CD4-positive, alpha-beta T cell (primary cell): ENCODE data around the gene CIB4. TPM values are rescaled to one million over a fixed set of nuclear protein-coding genes. Genes with fewer than 3 reads are reported as not detected.

Experiments
- ATAC-seq: fragments of 200-7000 bp; cut with Tn5 transposase; one replicate; pipeline ENCODE4 v1.10.0; 2022; ENCODE audit warnings: mild to moderate bottlenecking; ENCODE audit not compliant: poor library complexity
- CTCF ChIA-PET: fragments of 350-600 bp; sonication (Branson Sonifier 250); formaldehyde crosslinking; loops from one replicate; lab custom pipeline; 2021; ENCODE audit warnings: antibody characterized with exemption, inconsistent platforms; lab: Charles Lee
- POLR2A ChIA-PET: fragments of 350-600 bp; sonication (Branson Sonifier 250); formaldehyde crosslinking; loops from one replicate; lab custom pipeline; 2021; ENCODE audit warnings: antibody characterized with exemption, inconsistent platforms; lab: Charles Lee
- DNase-seq, 14 experiments: peaks; one replicate each; pipeline ENCODE4 v3.0.0-alpha.2; 2013 to 2020; ENCODE audit warnings: mixed read lengths in 2 of 14
- H3K27ac ChIP-seq, 2 donors: one replicate each; pipeline versions ENCODE4 v1.5.1 to v1.7.0; 2013; ENCODE audit warnings: low read length in 2 of 2, low read depth in 1 of 2, mild to moderate bottlenecking in 1 of 2
- H3K27me3 ChIP-seq, 2 experiments: 1 replicate in 1 of 2; 2 replicates in 1 of 2; pipeline versions ENCODE4 v1.6.1 to v1.7.0; 2013; ENCODE audit warnings: low read length in 2 of 2, control low read depth in 1 of 2, mild to moderate bottlenecking in 1 of 2, moderate library complexity in 1 of 2; ENCODE audit not compliant: insufficient read depth in 2 of 2, control insufficient read depth in 1 of 2
- H3K36me3 ChIP-seq: one replicate; pipeline ENCODE4 v1.6.1; 2013; ENCODE audit warnings: low read length, control low read depth; ENCODE audit not compliant: insufficient read depth
- H3K4me1 ChIP-seq: one replicate; pipeline ENCODE4 v1.6.1; 2013; ENCODE audit warnings: low read length, control low read depth; ENCODE audit not compliant: insufficient read depth
- H3K4me3 ChIP-seq: one replicate; pipeline ENCODE4 v1.5.1; 2013; ENCODE audit warnings: mild to moderate bottlenecking, low read length, moderate library complexity
- H3K9me3 ChIP-seq, 2 experiments: 1 replicate in 1 of 2; 2 replicates in 1 of 2; pipeline versions ENCODE4 v1.6.1 to v1.7.0; 2013; ENCODE audit warnings: low read length in 2 of 2, mild to moderate bottlenecking in 2 of 2, control low read depth in 1 of 2, moderate library complexity in 1 of 2; ENCODE audit not compliant: control insufficient read depth in 1 of 2, insufficient read depth in 1 of 2
- H3K27ac Mint-ChIP-seq: one replicate; pipeline ENCODE4 v1.8.0; 2020; ENCODE audit warnings: mixed read lengths
- H3K27me3 Mint-ChIP-seq: one replicate; pipeline ENCODE4 v1.8.0; 2021; ENCODE audit warnings: mixed read lengths
- H3K36me3 Mint-ChIP-seq: one replicate; pipeline ENCODE4 v1.8.0; 2021; ENCODE audit warnings: low read depth, mixed read lengths
- H3K4me1 Mint-ChIP-seq: one replicate; pipeline ENCODE4 v1.8.0; 2021; ENCODE audit warnings: low read depth, mixed read lengths
- H3K4me3 Mint-ChIP-seq: one replicate; pipeline ENCODE4 v1.8.0; 2020; ENCODE audit warnings: mild to moderate bottlenecking, mixed read lengths
- H3K9me3 Mint-ChIP-seq: one replicate; pipeline ENCODE4 v1.8.0; 2020; ENCODE audit warnings: mixed read lengths
- intact Hi-C, 2 experiments: fragments of 100-400 bp; cut with DNase I in 1 of 2; cut with micrococcal nuclease in 1 of 2; formaldehyde crosslinking; loops; one replicate each; pipeline versions ENCODE4 v1.15.1 to v1.9.0; 2023 to 2025; cut with DNase I, micrococcal nuclease
- total RNA-seq, 174 experiments: library from RNA in 2 of 174; stranded (reverse) in 2 of 174; gene quantifications; one replicate each; pipeline ENCODE4 v1.2.3 and lab custom pipeline; 2021 to 2026
- TF ChIP-seq, protein P1 (sequence below): fragments of 200-600 bp; IDR thresholded peaks from one replicate; pipeline ENCODE4 v1.8.0; 2022; ENCODE audit warnings: antibody characterized with exemption, mild to moderate bottlenecking

Gene CIB4
- total RNA-seq, 2 experiments from 2014 or later, result not detected

DNA sequence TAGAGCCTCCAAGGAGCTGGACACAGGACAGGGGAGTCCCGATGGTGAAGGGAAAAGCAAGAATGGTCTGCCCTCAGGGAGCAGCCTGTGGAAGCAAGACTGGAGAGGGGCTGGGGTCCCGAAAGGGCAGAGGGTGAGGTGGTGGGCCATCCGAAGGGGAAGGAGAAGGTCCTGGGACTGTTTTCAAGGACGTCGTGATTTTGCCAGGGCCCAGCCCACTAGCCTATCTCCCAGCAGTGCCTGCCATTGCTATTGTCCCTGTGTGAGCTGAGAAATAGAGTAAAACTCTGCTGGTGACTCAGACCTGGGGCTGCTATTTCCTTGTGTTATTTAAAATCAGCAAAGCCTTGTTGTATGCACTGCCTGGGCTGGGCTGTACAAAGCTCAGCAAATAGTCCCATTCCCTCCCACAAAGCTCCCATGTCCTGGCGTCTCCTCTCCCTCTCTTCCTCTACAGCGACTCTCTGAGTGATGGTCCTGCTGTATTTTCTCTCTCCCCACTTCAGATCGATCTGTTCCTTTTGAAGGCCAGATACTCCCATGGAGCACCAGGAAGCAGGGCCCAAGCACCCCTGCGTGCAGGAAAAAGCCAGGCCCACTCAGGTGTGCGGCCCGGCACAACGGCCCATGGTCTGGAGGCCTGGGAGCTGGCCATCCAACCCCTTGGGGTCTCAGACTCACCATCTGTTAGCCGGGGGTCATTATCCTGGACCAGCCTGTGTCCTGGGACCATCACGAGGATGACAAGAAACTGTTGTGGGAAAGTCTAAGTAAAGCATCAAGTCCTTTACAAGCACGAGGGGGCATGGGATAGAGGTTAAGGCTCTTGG, 98.3 kb downstream of the CIB4 start:
- intact Hi-C loops, result no loop called here
- TF ChIP-seq, protein P1, sequence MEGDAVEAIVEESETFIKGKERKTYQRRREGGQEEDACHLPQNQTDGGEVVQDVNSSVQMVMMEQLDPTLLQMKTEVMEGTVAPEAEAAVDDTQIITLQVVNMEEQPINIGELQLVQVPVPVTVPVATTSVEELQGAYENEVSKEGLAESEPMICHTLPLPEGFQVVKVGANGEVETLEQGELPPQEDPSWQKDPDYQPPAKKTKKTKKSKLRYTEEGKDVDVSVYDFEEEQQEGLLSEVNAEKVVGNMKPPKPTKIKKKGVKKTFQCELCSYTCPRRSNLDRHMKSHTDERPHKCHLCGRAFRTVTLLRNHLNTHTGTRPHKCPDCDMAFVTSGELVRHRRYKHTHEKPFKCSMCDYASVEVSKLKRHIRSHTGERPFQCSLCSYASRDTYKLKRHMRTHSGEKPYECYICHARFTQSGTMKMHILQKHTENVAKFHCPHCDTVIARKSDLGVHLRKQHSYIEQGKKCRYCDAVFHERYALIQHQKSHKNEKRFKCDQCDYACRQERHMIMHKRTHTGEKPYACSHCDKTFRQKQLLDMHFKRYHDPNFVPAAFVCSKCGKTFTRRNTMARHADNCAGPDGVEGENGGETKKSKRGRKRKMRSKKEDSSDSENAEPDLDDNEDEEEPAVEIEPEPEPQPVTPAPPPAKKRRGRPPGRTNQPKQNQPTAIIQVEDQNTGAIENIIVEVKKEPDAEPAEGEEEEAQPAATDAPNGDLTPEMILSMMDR, result no peak
- no peaks in the 10 kb centered on the region for H3K4me1 Mint-ChIP-seq
- H3K36me3 Mint-ChIP-seq, result no peaks in the 10 kb centered on the region
- Histone ChIP-seq H3K9me3 (no peaks in the 10 kb centered on the region), H3K36me3 (no peaks in the 10 kb centered on the region), H3K27ac (no peak overlapping the region), H3K4me1 (no peaks in the 10 kb centered on the region), H3K4me3 (no peak overlapping the region), H3K27me3 (no peaks in the 10 kb centered on the region)
- CTCF ChIA-PET, result no interaction called here
- no peaks in the 10 kb centered on the region for H3K27me3 Mint-ChIP-seq
- DNase-seq, result no peak
- POLR2A ChIA-PET, result no interaction called here
- no peak for ATAC-seq
- no peaks in the 10 kb centered on the region for H3K9me3 Mint-ChIP-seq
- H3K27ac Mint-ChIP-seq, result no peak overlapping the region
- no peak overlapping the region for H3K4me3 Mint-ChIP-seq

DNA sequence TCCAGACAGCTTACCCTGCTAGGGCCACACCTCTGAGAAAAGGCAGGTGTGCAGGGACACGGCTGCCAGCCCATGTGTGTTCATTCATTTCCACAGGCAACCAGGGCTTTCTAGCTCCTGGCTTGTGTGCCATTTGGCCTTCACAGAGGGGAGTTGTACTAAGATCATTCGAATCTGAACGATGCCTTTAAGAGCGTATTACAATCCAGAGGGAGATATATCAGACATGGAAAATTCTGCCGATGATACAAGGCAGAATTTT, 99.0 kb downstream of the CIB4 start:
- Mint-ChIP-seq H3K4me1 (no peaks in the 10 kb centered on the region), H3K27ac (no peak overlapping the region), H3K4me3 (no peak overlapping the region), H3K36me3 (no peaks in the 10 kb centered on the region), H3K9me3 (no peaks in the 10 kb centered on the region), H3K27me3 (no peaks in the 10 kb centered on the region)
- TF ChIP-seq, protein P1, result no peak
- no peaks in the 10 kb centered on the region for H3K9me3 ChIP-seq
- intact Hi-C loops, result no loop called here
- H3K27ac ChIP-seq, result no peak overlapping the region
- no peaks in the 10 kb centered on the region for H3K27me3 ChIP-seq
- ATAC-seq (no peak), DNase-seq (no peak)
- H3K4me3 ChIP-seq, result no peak overlapping the region
- ChIA-PET POLR2A (no interaction called here), CTCF (no interaction called here)
- H3K36me3 ChIP-seq, result no peaks in the 10 kb centered on the region
- no peaks in the 10 kb centered on the region for H3K4me1 ChIP-seq

DNA sequence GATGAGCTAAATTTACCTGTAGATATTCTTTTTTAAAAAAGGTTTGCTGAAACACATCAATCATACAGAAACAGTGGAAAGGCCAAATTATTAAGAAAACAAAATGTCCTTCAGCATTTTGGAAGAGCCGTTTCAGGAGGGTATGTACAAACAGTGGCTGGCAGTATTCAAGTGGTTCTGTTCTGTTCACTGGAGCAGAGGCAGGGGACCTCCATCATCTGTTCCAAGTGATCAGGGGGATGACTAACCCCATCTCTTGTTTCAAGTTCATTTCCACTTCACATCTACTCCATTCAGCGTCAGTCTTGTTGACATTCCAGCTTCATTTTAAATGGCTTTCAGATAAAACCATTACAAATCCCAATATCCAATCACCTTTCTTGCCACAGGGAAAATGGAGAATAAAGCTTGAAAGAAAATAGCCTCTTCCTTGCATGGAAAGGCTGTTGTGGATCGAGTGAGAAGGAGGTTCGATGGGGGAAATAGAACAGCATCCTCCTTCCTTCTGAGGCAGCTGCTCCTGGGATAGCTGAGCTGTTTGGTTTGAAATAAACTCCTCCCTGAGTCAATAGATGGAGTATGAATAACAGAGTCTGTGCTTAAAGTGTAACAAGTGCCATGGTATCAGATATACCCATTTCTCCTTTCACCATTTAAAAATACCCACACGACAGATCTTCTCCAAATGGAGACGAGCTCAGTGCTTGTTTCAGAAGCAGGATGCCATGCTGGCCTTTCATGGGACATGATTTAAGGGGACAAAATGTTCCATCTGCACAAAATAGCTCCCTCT, 99.6 kb downstream of the CIB4 start:
- CTCF ChIA-PET, result no interaction called here
- H3K4me3 Mint-ChIP-seq, result no peak overlapping the region

More for the DNA sequence above, 99.6 kb downstream of the CIB4 start:
- TF ChIP-seq, protein P1, result no peak
- ATAC-seq, result no peak
- Histone ChIP-seq H3K36me3 (no peaks in the 10 kb centered on the region), H3K27me3 (no peaks in the 10 kb centered on the region), H3K9me3 (no peaks in the 10 kb centered on the region), H3K27ac (no peak overlapping the region), H3K4me3 (no peak overlapping the region), H3K4me1 (no peaks in the 10 kb centered on the region)
- POLR2A ChIA-PET, result no interaction called here
- intact Hi-C loops, result no loop called here
- Mint-ChIP-seq H3K27ac (no peak overlapping the region), H3K27me3 (no peaks in the 10 kb centered on the region), H3K4me1 (no peaks in the 10 kb centered on the region), H3K9me3 (no peaks in the 10 kb centered on the region), H3K36me3 (no peaks in the 10 kb centered on the region)
- no peak for DNase-seq
